Stomach (tissue), 9 donors: ENCODE measurements around the gene GMDS. TPM values are rescaled to one million over a fixed set of nuclear protein-coding genes. Genes with fewer than 3 reads are reported as not detected.

Source experiments
- DNase-seq, 2 donors: peaks; one replicate each; pipeline versions ENCODE4 v3.0.0 to v3.0.0-alpha.2; 2013 to 2019
- H3K27ac ChIP-seq, 5 donors: fragments of 200-600 bp in 4 of 5; sonication (generic) in 4 of 5; one replicate each; pipeline ENCODE4 v1.5.1; 2013 to 2019; ENCODE audit warnings: mild to moderate bottlenecking in 1 of 5, moderate library complexity in 1 of 5
- H3K27me3 ChIP-seq, 3 donors: fragments of 200-600 bp; sonication (generic); one replicate each; pipeline ENCODE4 v1.5.1; 2017 to 2019; ENCODE audit warnings: mixed run types in 1 of 3
- H3K36me3 ChIP-seq, 4 donors: fragments of 200-600 bp; sonication (generic); 1 replicate in 3 of 4; 2 replicates in 1 of 4; pipeline ENCODE4 v1.5.1; 2016 to 2019
- H3K4me1 ChIP-seq, 4 donors: fragments of 200-600 bp; sonication (generic); one replicate each; pipeline ENCODE4 v1.5.1; 2016 to 2019
- H3K4me3 ChIP-seq, 4 donors: fragments of 200-600 bp; sonication (generic) in 3 of 4; one replicate each; pipeline ENCODE4 v1.5.1; 2016 to 2019; ENCODE audit warnings: mild to moderate bottlenecking in 1 of 4
- H3K9me3 ChIP-seq, 4 donors: fragments of 200-600 bp; sonication (generic); one replicate each; pipeline ENCODE4 v1.5.1; 2016 to 2019
- EP300 ChIP-seq: sonication (generic); formaldehyde crosslinking; IDR thresholded peaks from one replicate; pipeline ENCODE4 v1.6.1; 2017; ENCODE audit warnings: antibody characterized with exemption
- POLR2A ChIP-seq, 4 donors: fragments of 450-650 bp; IDR thresholded peaks; one replicate each; pipeline ENCODE4 v1.6.1; 2016; ENCODE audit warnings: antibody characterized with exemption in 4 of 4, control low read depth in 2 of 4, mild to moderate bottlenecking in 1 of 4, moderate library complexity in 1 of 4
- POLR2AphosphoS5 ChIP-seq, 3 donors: sonication (generic); formaldehyde crosslinking; IDR thresholded peaks; one replicate each; pipeline ENCODE4 v1.6.1; 2016; ENCODE audit warnings: antibody characterized with exemption in 3 of 3
- WGBS, 5 donors: extraction: QIAGEN DNeasy Blood & Tissue Kit in 3 of 5; methylation state at CpG; one replicate each; pipeline versions ENCODE4 v1.1.5 to v1.1.7; 2013 to 2018; 5-methylcytosine and 5-hydroxymethylcytosine counted together
- intact Hi-C: fragments of 100-400 bp; cut with DNase I; formaldehyde crosslinking; loops from one replicate; pipeline ENCODE4 v1.15.1; 2023; ENCODE audit warnings: low total_unique reads
- polyA plus RNA-seq, 3 donors: library from polyadenylated mRNA; stranded (reverse); fragments of 200-250 nt; gene quantifications; one replicate each; pipeline ENCODE4 v1.2.3, GENCODE V29; 2013
- total RNA-seq, 5 donors: library from RNA; depleted of rRNA; stranded (reverse); fragments of >200 nt; gene quantifications; one replicate each; pipeline versions ENCODE4 v1.1.0 to v1.2.3, GENCODE V29; 2014 to 2016
- TF ChIP-seq, protein P1 (sequence below), 7 experiments: fragments of 450-650 bp in 4 of 7; fragments of 200-600 bp in 3 of 7; sonication (generic) in 3 of 7; IDR thresholded peaks; one replicate each; pipeline ENCODE4 v1.5.1; 2016 to 2019; ENCODE audit warnings: antibody characterized with exemption in 7 of 7, control low read depth in 2 of 7, mild to moderate bottlenecking in 1 of 7
- donor health status: healthy with polysubstance abuse.
- donor health status: Bipolar disorder and iron deficiency.
- donor health status: healthy.

Gene GMDS
- total and polyA plus RNA-seq, 8 donors, result 83.7 to 262 (median 121) TPM

DNA sequence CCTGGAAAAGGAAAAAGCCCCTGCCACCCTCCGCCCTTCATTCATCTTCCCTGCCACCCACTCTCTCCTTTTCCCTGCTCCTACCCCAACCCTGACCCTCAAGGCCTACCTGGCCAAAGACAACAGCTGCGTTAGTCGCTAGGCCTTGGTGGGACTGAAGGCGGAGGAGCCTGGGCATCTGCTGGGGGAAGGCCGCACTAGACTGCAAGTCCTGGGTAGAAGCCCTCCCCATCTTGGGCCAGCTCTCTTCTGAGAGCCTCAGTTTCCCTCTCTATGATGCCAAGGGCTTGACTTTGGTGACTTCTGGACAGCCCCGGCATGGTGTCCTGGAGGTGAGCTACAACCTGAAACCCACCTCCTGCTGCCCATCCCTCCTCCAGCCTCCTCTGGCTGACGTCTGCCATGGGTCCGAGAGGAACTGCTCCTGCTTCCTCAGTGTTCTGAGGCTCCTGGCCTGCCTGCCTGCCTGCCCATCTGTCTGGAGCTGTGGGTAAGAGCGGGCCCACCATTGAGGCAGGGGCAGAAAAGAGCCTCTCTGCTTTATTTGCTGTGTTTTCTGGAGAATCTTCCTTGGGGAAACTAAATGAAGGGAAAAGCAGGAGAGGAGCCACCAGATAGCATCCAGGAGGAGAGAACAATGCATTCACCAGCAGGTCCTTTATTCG lies 643.2 kb downstream of the GMDS start:
- Histone ChIP-seq H3K27me3 (peaks cover 34 to 99% (median 71%) of the 10 kb centered on the region in 3 donors), H3K36me3 (no peaks in the 10 kb centered on the region), H3K9me3 (no peaks in the 10 kb centered on the region), H3K4me3 (no peak overlapping the region), H3K4me1 (peaks cover 27 to 40% (median 36%) of the 10 kb centered on the region in 4 donors), H3K27ac (no peak overlapping the region)
- DNase-seq, result no peak
- intact Hi-C loops, result loop anchor here (5.0 kb wide), 1 partner anchor 500 kb away; no protein-coding TSS in a partner anchor
- 92 to 95% (median 94%) methylated on average over 9 to 10 of the region's 10 CpGs for WGBS, 5 donors
- no peak for TF ChIP-seq POLR2AphosphoS5 (IDR thresholded peaks at IDR 0.05)
- no peak for TF ChIP-seq POLR2A (IDR thresholded peaks at IDR 0.05)
- TF ChIP-seq, protein P1, sequence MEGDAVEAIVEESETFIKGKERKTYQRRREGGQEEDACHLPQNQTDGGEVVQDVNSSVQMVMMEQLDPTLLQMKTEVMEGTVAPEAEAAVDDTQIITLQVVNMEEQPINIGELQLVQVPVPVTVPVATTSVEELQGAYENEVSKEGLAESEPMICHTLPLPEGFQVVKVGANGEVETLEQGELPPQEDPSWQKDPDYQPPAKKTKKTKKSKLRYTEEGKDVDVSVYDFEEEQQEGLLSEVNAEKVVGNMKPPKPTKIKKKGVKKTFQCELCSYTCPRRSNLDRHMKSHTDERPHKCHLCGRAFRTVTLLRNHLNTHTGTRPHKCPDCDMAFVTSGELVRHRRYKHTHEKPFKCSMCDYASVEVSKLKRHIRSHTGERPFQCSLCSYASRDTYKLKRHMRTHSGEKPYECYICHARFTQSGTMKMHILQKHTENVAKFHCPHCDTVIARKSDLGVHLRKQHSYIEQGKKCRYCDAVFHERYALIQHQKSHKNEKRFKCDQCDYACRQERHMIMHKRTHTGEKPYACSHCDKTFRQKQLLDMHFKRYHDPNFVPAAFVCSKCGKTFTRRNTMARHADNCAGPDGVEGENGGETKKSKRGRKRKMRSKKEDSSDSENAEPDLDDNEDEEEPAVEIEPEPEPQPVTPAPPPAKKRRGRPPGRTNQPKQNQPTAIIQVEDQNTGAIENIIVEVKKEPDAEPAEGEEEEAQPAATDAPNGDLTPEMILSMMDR (IDR thresholded peaks at IDR 0.05), result no peak
- no peak for TF ChIP-seq EP300

DNA sequence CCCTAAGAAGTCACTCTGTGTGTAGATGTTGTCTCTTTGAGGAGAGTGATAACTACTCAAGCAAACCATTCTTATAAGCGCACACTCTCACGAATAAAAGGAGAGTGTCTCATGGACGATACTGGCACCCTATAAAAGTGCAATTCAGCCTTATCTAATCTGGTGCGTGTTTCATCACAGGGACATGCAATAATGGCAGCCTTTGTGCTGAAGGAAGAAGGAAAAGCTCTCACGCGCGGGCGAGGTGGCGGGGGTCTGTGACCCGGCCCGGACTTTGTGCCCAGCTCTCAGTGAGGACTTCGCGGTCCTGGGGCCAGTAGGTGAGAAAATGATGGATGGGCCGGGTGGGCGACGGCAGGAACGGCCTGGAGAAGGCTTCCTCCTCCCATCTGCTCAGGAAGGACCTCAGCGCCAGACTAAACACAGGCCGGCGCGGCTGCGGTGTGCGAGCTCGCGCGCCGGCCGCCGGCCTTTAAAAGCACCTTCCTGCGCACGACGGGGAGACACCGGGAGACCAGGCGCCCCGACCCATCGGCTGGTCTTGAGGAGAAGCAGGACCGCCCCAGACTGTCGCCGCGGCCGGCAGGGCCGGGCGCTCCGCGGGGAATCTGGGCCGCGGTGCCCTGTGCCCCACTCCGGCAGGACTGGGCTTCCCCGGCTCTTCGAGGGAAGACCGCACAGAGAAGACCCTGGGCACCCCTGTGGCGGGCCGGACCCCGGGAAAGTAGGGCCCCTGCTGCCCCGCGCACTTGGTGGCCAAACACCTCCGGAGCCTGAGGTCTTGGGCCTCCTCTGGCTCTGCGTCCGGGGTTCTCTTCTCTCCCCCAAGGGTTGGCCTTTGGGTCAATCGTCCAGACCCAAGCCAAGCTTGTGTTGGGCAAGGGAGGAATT lies 644.0 kb downstream of the GMDS start:
- Histone ChIP-seq H3K9me3 (no peaks in the 10 kb centered on the region), H3K27me3 (peaks cover 27 to 97% (median 69%) of the 10 kb centered on the region in 3 donors), H3K36me3 (no peaks in the 10 kb centered on the region), H3K4me3 (peak overlapping the region in 2 of 4 donors; percentile 17 to 33), H3K4me1 (peaks cover 27 to 36% (median 31%) of the 10 kb centered on the region in 4 donors), H3K27ac (no peak overlapping the region)
- WGBS, 5 donors, result 23 to 32% (median 25%) methylated on average over 44 to 60 of the region's 60 CpGs
- intact Hi-C loops, result loop anchor here (5.0 kb wide), 1 partner anchor 501 kb away; no protein-coding TSS in a partner anchor
- no peak for DNase-seq
- TF ChIP-seq EP300, result no peak
- TF ChIP-seq, protein P1 (IDR thresholded peaks at IDR 0.05), result no peak
- no peak for TF ChIP-seq POLR2AphosphoS5 (IDR thresholded peaks at IDR 0.05)

DNA sequence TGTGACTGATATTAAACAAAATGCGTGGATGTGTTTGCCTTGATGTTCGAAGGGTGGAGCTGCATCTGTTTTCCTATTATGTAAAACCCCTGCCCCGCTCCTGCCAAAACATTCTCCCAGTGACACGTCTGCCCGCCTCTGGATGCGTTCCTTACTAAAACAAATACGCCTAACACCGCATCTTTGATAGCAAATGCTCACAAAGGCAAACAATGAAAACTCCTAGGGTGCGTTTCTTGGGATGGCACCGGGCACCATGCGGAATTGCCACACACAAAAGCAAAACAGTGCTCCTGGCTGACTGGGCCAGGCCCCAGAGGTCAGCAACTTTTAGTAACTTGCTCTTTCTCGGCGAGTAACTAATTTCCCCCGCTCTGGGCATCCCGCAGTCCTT lies 644.6 kb downstream of the GMDS start:
- Histone ChIP-seq H3K27ac (no peak overlapping the region), H3K27me3 (peaks cover 21 to 96% (median 64%) of the 10 kb centered on the region in 3 donors), H3K9me3 (no peaks in the 10 kb centered on the region), H3K36me3 (no peaks in the 10 kb centered on the region), H3K4me3 (no peak overlapping the region), H3K4me1 (peaks cover 26 to 37% (median 33%) of the 10 kb centered on the region in 4 donors)
- 33 to 55% (median 47%) methylated on average over 15 of the region's 15 CpGs for WGBS, 5 donors
- TF ChIP-seq POLR2AphosphoS5 (IDR thresholded peaks at IDR 0.05) (no peak), EP300 (no peak), POLR2A (IDR thresholded peaks at IDR 0.05) (no peak)
- TF ChIP-seq, protein P1 (IDR thresholded peaks at IDR 0.05), result no peak
- intact Hi-C loops, result loop anchor here (5.0 kb wide), 1 partner anchor 502 kb away; no protein-coding TSS in a partner anchor
- DNase-seq, result no peak

DNA sequence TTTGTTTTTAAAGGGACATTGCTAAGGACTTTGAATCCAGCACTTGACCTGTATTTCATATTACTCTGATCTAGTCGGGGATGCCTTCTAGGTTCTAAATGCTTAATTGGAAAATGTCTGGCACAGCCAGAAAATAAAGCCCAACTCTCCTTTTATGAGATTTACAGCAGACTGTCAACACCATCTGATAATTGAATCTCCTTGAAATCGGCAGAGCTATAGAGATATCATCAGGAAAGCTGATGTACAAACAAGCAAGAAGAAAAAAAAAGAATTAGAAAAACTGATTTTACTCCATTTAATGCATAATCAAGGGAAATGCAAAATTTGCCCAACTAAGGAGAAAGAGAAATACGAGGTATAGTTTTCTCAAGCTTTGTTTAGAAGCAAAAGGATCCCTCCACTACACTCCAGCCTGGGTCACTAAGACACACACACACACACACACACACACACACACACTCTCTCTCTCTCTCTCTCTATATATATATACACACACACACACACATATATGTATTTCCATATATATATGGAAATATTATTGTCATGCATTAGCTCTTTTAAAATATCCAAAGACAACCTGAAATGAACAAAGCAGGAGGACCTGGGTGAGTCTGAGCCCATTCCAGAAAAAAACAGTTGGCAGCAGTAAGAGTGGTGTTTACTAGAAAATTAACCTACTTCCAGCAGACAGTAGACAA lies 645.2 kb downstream of the GMDS start:
- no peaks in the 10 kb centered on the region for H3K36me3 ChIP-seq
- intact Hi-C loops, result loop anchor here (5.0 kb wide), 1 partner anchor 502 kb away; no protein-coding TSS in a partner anchor
- peaks cover 21 to 32% (median 28%) of the 10 kb centered on the region in 4 donors for H3K4me1 ChIP-seq
- H3K27me3 ChIP-seq, result peaks cover 15 to 96% (median 64%) of the 10 kb centered on the region in 3 donors
- H3K9me3 ChIP-seq, result no peaks in the 10 kb centered on the region
- WGBS, 5 donors, result 67 to 82% (median 75%) methylated on average over 3 of the region's 3 CpGs
- no peak overlapping the region for H3K27ac ChIP-seq
- no peak overlapping the region for H3K4me3 ChIP-seq
- DNase-seq, result no peak
- TF ChIP-seq POLR2AphosphoS5 (IDR thresholded peaks at IDR 0.05), result no peak
- TF ChIP-seq POLR2A (IDR thresholded peaks at IDR 0.05), result no peak
- TF ChIP-seq, protein P1 (IDR thresholded peaks at IDR 0.05), result no peak
- TF ChIP-seq EP300, result no peak
